ENCODE results near the gene CCDC14.

CCDC14 gene

DNA sequence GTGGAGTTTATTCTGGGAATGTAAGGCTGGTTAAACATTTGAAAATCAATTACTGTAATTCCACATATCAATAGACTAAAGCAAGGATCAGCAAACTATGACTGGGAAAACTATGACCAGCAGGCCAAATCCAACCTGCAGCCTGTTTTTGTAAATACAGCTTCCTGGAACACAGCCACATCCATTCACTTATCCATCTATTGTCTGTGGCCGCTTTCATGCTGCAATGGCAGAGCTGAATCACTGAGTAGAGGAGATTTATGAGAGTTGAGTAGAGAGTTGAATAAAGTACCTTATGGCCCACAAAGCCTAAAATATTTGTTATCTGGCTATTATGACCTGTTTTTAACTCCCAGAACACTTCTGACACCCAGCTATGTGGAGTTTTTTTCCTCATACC lies 89.1 kb downstream of the CCDC14 start:
- Histone ChIP-seq H2BK120ac (ENCODE audit: low read depth, low read length) (no peak overlapping the region), H3K27me3 (ENCODE audit: control insufficient read depth in 3 of 3, insufficient read depth in 3 of 3, low read depth in 1 of 3, low read length in 3 of 3) (no peaks in the 10 kb centered on the region), H2BK15ac (ENCODE audit: low read length) (no peak overlapping the region), H3K4me2 (ENCODE audit: insufficient read depth, low read length, poor library complexity, severe bottlenecking) (no peak overlapping the region), H2BK5ac (ENCODE audit: low read length) (no peak overlapping the region), H3K23ac (ENCODE audit: low read depth, low read length, poor library complexity) (no peak overlapping the region), H3K4me1 (ENCODE audit: control insufficient read depth in 2 of 2, insufficient read depth in 1 of 2, low read depth in 1 of 2, low read length in 2 of 2) (peaks cover 2 to 5% of the 10 kb centered on the region in 2 donors), H3K14ac (ENCODE audit: low read length) (no peak overlapping the region), H3K4me3 (ENCODE audit: low read length in 2 of 2) (no peak overlapping the region), H3K18ac (ENCODE audit: low read length) (no peak overlapping the region), H3K4ac (ENCODE audit: low read length) (no peak overlapping the region), H2BK12ac (ENCODE audit: low read length) (no peak overlapping the region), H4K8ac (ENCODE audit: low read depth, low read length) (no peak overlapping the region), H4K91ac (ENCODE audit: low read depth, low read length, poor library complexity) (no peak overlapping the region), H3K36me3 (replicated peaks in 1 of 2; ENCODE audit: control insufficient read depth in 2 of 2, insufficient read depth in 2 of 2, low read length in 2 of 2) (no peaks in the 10 kb centered on the region), H3K79me1 (ENCODE audit: low read depth, low read length) (no peaks in the 10 kb centered on the region), H3K9ac (ENCODE audit: low read depth, low read length, poor library complexity) (no peak overlapping the region), H3K9me3 (replicated peaks in 1 of 2; ENCODE audit: control insufficient read depth in 2 of 2, insufficient read depth in 1 of 2, low read depth in 1 of 2, low read length in 2 of 2) (no peaks in the 10 kb centered on the region), H2AK5ac (ENCODE audit: low read depth, low read length) (no peak overlapping the region), H3K27ac (replicated peaks; ENCODE audit: low read length) (no peak overlapping the region), H2AFZ (ENCODE audit: low read length) (peak overlapping the region; percentile 73)
- WGBS, 2 donors (ENCODE audit: extremely low coverage in 2 of 2, insufficient read length in 2 of 2, insufficient replicate concordance in 1 of 2): no CpG with 5 or more reads among the region's 1 CpG
- no peak for DNase-seq (ENCODE audit: low spot score)

DNA sequence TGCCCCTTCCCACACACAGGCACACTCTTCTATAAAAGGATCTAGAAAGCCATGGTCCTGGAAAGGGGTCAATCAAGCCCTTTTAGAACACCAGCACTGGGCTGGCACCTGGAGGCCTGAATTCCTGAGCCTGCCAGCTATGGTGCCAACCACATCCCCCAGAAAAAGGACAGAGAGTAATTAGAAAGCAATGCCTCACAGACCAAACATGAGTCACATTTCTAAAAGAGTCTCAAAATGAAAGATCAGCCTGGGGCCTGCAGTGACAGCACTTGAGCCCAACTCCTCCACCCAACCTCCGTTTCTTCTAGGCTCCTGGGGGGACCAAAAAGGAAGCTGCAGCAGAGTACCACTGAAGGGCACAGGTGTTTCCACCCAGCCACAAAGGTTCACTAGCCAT lies 91.0 kb downstream of the CCDC14 start:
- H2BK120ac ChIP-seq (ENCODE audit: low read depth, low read length): no peak overlapping the region
- no peaks in the 10 kb centered on the region for H3K27me3 ChIP-seq (ENCODE audit: control insufficient read depth in 3 of 3, insufficient read depth in 3 of 3, low read depth in 1 of 3, low read length in 3 of 3)
- H2AK5ac ChIP-seq (ENCODE audit: low read depth, low read length): no peak overlapping the region
- H3K4me1 ChIP-seq (ENCODE audit: control insufficient read depth in 2 of 2, insufficient read depth in 1 of 2, low read depth in 1 of 2, low read length in 2 of 2): peaks cover 2 to 5% of the 10 kb centered on the region in 2 donors
- H3K4ac ChIP-seq (ENCODE audit: low read length): no peak overlapping the region
- H4K91ac ChIP-seq (ENCODE audit: low read depth, low read length, poor library complexity): no peak overlapping the region
- no peak overlapping the region for H3K14ac ChIP-seq (ENCODE audit: low read length)
- H3K4me2 ChIP-seq (ENCODE audit: insufficient read depth, low read length, poor library complexity, severe bottlenecking): no peak overlapping the region
- H2BK5ac ChIP-seq (ENCODE audit: low read length): no peak overlapping the region
- H4K8ac ChIP-seq (ENCODE audit: low read depth, low read length): no peak overlapping the region
- H2BK15ac ChIP-seq (ENCODE audit: low read length): no peak overlapping the region
- no peak overlapping the region for H2AFZ ChIP-seq (ENCODE audit: low read length)
- H3K18ac ChIP-seq (ENCODE audit: low read length): no peak overlapping the region
- no peak overlapping the region for H3K23ac ChIP-seq (ENCODE audit: low read depth, low read length, poor library complexity)
- no CpG with 5 or more reads among the region's 1 CpG for WGBS, 2 donors (ENCODE audit: extremely low coverage in 2 of 2, insufficient read length in 2 of 2, insufficient replicate concordance in 1 of 2)
- no peak overlapping the region for H3K9ac ChIP-seq (ENCODE audit: low read depth, low read length, poor library complexity)
- H3K4me3 ChIP-seq (ENCODE audit: low read length in 2 of 2): no peak overlapping the region
- no peaks in the 10 kb centered on the region for H3K36me3 ChIP-seq (replicated peaks in 1 of 2; ENCODE audit: control insufficient read depth in 2 of 2, insufficient read depth in 2 of 2, low read length in 2 of 2)
- H2BK12ac ChIP-seq (ENCODE audit: low read length): no peak overlapping the region
- H3K79me1 ChIP-seq (ENCODE audit: low read depth, low read length): no peaks in the 10 kb centered on the region
- DNase-seq (ENCODE audit: low spot score): no peak
- H3K27ac ChIP-seq (replicated peaks; ENCODE audit: low read length): no peak overlapping the region
- no peaks in the 10 kb centered on the region for H3K9me3 ChIP-seq (replicated peaks in 1 of 2; ENCODE audit: control insufficient read depth in 2 of 2, insufficient read depth in 1 of 2, low read depth in 1 of 2, low read length in 2 of 2)

DNA sequence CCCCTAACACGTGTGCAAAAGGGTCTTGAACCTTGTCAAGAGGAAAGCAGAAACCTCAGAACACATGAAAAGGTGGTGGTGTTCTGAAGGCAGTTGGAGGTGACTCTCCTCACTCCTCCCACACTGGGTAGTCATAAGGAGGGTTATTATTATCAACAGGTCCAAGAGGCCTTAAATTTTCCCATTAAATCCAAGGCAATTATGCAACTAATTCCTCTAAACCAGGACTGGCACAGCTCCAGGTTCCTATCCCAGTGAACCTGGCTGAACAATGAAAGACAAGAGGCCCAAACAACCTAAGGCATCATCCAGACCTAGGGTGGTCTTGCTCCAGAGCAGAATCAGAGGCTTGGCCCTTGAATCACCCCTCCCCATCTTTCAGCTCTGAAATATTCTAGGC lies 91.9 kb downstream of the CCDC14 start:
- Histone ChIP-seq H3K36me3 (replicated peaks in 1 of 2; ENCODE audit: control insufficient read depth in 2 of 2, insufficient read depth in 2 of 2, low read length in 2 of 2) (no peaks in the 10 kb centered on the region), H3K79me1 (ENCODE audit: low read depth, low read length) (no peaks in the 10 kb centered on the region), H2AFZ (ENCODE audit: low read length) (no peak overlapping the region), H3K18ac (ENCODE audit: low read length) (no peak overlapping the region), H4K8ac (ENCODE audit: low read depth, low read length) (no peak overlapping the region), H3K14ac (ENCODE audit: low read length) (no peak overlapping the region), H2BK12ac (ENCODE audit: low read length) (no peak overlapping the region), H2AK5ac (ENCODE audit: low read depth, low read length) (no peak overlapping the region), H3K4me1 (ENCODE audit: control insufficient read depth in 2 of 2, insufficient read depth in 1 of 2, low read depth in 1 of 2, low read length in 2 of 2) (peaks cover 2 to 5% of the 10 kb centered on the region in 2 donors), H3K23ac (ENCODE audit: low read depth, low read length, poor library complexity) (no peak overlapping the region), H3K4me3 (ENCODE audit: low read length in 2 of 2) (no peak overlapping the region), H3K9ac (ENCODE audit: low read depth, low read length, poor library complexity) (no peak overlapping the region), H3K9me3 (replicated peaks in 1 of 2; ENCODE audit: control insufficient read depth in 2 of 2, insufficient read depth in 1 of 2, low read depth in 1 of 2, low read length in 2 of 2) (no peaks in the 10 kb centered on the region), H2BK5ac (ENCODE audit: low read length) (no peak overlapping the region), H3K4ac (ENCODE audit: low read length) (no peak overlapping the region), H2BK120ac (ENCODE audit: low read depth, low read length) (no peak overlapping the region), H3K4me2 (ENCODE audit: insufficient read depth, low read length, poor library complexity, severe bottlenecking) (no peak overlapping the region), H4K91ac (ENCODE audit: low read depth, low read length, poor library complexity) (no peak overlapping the region), H3K27me3 (ENCODE audit: control insufficient read depth in 3 of 3, insufficient read depth in 3 of 3, low read depth in 1 of 3, low read length in 3 of 3) (no peaks in the 10 kb centered on the region), H2BK15ac (ENCODE audit: low read length) (no peak overlapping the region), H3K27ac (replicated peaks; ENCODE audit: low read length) (no peak overlapping the region)
- DNase-seq (ENCODE audit: low spot score): no peak
- WGBS, 2 donors (ENCODE audit: extremely low coverage in 2 of 2, insufficient read length in 2 of 2, insufficient replicate concordance in 1 of 2): no CpG with 5 or more reads among the region's 1 CpG

DNA sequence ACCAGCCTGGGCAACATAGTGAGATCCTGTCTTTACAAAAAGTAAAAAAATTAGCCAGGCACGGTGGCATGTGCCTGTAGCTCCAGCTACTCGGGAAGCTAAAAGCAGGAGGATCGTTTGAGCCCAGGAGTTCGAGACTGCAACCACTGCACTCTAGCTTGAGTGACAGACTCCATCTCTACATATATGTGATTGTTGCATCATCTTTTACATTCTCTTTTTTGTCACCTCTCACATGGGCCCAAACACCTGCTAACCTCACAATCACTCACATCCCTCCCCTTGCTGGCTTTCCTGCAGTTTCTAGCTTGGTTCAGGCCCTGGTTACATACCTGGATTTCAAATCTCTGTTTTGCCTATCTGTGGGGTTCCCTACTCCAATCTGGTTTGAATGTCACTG lies 96.3 kb downstream of the CCDC14 start:
- H3K27me3 ChIP-seq (ENCODE audit: control insufficient read depth in 3 of 3, insufficient read depth in 3 of 3, low read depth in 1 of 3, low read length in 3 of 3): no peaks in the 10 kb centered on the region
- no peak overlapping the region for H3K14ac ChIP-seq (ENCODE audit: low read length)
- peaks cover 0 to 2% of the 10 kb centered on the region in 2 donors for H3K36me3 ChIP-seq (replicated peaks in 1 of 2; ENCODE audit: control insufficient read depth in 2 of 2, insufficient read depth in 2 of 2, low read length in 2 of 2)
- peaks cover 0 to 3% of the 10 kb centered on the region in 2 donors for H3K4me1 ChIP-seq (ENCODE audit: control insufficient read depth in 2 of 2, insufficient read depth in 1 of 2, low read depth in 1 of 2, low read length in 2 of 2)
- H3K18ac ChIP-seq (ENCODE audit: low read length): no peak overlapping the region
- no peak overlapping the region for H3K4me3 ChIP-seq (ENCODE audit: low read length in 2 of 2)
- H3K27ac ChIP-seq (replicated peaks; ENCODE audit: low read length): no peak overlapping the region
- H3K4me2 ChIP-seq (ENCODE audit: insufficient read depth, low read length, poor library complexity, severe bottlenecking): no peak overlapping the region
- H2BK12ac ChIP-seq (ENCODE audit: low read length): no peak overlapping the region
- no peak overlapping the region for H4K8ac ChIP-seq (ENCODE audit: low read depth, low read length)
- peaks cover 2% of the 10 kb centered on the region for H3K79me1 ChIP-seq (ENCODE audit: low read depth, low read length)
- no peak overlapping the region for H2BK5ac ChIP-seq (ENCODE audit: low read length)
- H3K4ac ChIP-seq (ENCODE audit: low read length): no peak overlapping the region
- no peak overlapping the region for H3K9ac ChIP-seq (ENCODE audit: low read depth, low read length, poor library complexity)
- no peaks in the 10 kb centered on the region for H3K9me3 ChIP-seq (replicated peaks in 1 of 2; ENCODE audit: control insufficient read depth in 2 of 2, insufficient read depth in 1 of 2, low read depth in 1 of 2, low read length in 2 of 2)
- no peak overlapping the region for H2BK15ac ChIP-seq (ENCODE audit: low read length)
- no peak overlapping the region for H3K23ac ChIP-seq (ENCODE audit: low read depth, low read length, poor library complexity)
- DNase-seq (ENCODE audit: low spot score): no peak
- no CpG with 5 or more reads among the region's 4 CpGs for WGBS, 2 donors (ENCODE audit: extremely low coverage in 2 of 2, insufficient read length in 2 of 2, insufficient replicate concordance in 1 of 2)
- H2AFZ ChIP-seq (ENCODE audit: low read length): no peak overlapping the region
- H2BK120ac ChIP-seq (ENCODE audit: low read depth, low read length): no peak overlapping the region
- H2AK5ac ChIP-seq (ENCODE audit: low read depth, low read length): no peak overlapping the region
- no peak overlapping the region for H4K91ac ChIP-seq (ENCODE audit: low read depth, low read length, poor library complexity)
